KG1 (cell line): Measurements from ENCODE around the gene GPR148.

ENCODE experiments used
- DNase-seq: peaks from one replicate; lab custom pipeline; 2025; lab: John Stamatoyannopoulos, UW

GPR148 gene

DNA sequence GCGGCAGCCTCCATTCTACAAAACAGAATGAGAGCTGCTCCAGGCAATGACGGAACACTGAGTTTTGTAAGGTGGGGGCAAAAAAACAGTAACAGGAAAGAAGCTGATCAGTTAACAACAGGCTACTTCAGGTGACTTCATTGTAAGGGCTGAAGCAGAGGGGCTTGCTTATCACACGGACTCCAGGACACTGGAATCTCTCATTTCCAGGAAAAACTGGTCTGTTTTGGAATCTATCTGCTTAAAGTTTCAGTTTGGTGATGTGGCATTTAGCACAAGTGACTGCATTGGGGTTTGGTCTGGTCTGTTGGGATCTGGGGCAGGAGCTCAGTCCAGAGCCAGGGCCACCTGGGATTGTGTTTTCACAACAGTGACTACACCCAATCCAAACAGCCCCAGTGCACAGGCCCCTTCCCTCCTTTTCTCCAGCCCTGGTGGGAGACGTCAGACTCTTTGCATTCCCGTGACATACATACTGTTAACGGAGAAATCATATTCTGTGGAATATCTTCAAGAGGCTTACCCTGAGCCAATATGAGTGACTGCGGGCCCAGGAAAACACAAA is 40.6 kb downstream of the GPR148 start:
- DNase-seq = no peak

DNA sequence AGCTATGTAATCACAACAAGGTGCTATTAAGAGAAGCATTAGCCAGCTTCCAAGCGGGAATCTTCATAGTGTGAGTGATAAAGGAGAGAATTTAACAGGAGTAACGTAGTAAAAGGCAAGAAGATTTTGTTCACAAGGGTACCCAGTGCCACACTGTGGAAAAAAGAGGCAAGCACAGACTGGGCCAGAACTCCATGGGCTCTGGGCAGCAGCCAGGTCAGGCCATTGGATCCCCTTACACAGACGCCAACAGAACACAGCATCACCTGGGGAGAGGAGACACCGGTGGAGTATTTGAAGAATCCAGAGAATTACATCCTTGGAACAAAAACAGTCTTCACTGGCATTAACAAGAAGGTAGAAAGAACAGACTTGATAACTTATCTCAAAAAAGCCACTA is 47.7 kb downstream of the GPR148 start:
- DNase-seq = no peak

- no peak for DNase-seq
These were observed 49.9 kb downstream of the GPR148 start for GRCh38 chr2:130778781-130779180.
